ENCODE results near the gene CCL8. TPM values are rescaled to one million over a fixed set of nuclear protein-coding genes. Genes with fewer than 3 reads are reported as not detected.
A peak's percentile ranks its signal among the peaks of the same experiment; 100 is the strongest.

The CCL8 gene
- total and polyA plus RNA-seq, 8 donors: 0.31 to 7.3 (median 0.70) TPM

DNA sequence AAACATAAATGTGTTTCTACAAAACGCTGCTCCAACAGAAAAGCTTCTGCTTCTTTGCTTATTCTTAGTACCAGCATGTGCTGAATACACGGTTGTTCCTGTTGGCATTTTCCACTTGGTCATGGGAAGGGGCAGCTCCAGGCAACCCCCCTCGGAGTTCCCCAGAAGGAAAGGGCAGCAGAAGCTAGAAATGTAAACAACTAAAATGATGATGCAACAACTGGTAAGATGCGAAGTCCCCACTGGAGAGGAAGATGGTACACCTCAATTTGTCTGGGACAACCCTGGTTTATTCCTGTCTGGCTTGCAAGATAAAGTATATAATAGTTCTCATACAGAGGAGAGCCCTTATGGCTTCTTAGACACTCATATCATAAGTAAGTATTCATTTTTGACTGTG, 27.8 kb downstream of the CCL8 start:
- no peak overlapping the region for H3K27ac ChIP-seq
- TF ChIP-seq, protein P1, sequence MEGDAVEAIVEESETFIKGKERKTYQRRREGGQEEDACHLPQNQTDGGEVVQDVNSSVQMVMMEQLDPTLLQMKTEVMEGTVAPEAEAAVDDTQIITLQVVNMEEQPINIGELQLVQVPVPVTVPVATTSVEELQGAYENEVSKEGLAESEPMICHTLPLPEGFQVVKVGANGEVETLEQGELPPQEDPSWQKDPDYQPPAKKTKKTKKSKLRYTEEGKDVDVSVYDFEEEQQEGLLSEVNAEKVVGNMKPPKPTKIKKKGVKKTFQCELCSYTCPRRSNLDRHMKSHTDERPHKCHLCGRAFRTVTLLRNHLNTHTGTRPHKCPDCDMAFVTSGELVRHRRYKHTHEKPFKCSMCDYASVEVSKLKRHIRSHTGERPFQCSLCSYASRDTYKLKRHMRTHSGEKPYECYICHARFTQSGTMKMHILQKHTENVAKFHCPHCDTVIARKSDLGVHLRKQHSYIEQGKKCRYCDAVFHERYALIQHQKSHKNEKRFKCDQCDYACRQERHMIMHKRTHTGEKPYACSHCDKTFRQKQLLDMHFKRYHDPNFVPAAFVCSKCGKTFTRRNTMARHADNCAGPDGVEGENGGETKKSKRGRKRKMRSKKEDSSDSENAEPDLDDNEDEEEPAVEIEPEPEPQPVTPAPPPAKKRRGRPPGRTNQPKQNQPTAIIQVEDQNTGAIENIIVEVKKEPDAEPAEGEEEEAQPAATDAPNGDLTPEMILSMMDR (IDR thresholded peaks at IDR 0.05): no peak
- no peak for DNase-seq
- no peak overlapping the region for H3K4me3 ChIP-seq
- no peaks in the 10 kb centered on the region for H3K36me3 ChIP-seq
- H3K9me3 ChIP-seq: no peaks in the 10 kb centered on the region
- no peaks in the 10 kb centered on the region for H3K27me3 ChIP-seq
- ATAC-seq: no peak
- intact Hi-C loops (cut with DNase I): no loop called here
- H3K4me1 ChIP-seq: no peaks in the 10 kb centered on the region

DNA sequence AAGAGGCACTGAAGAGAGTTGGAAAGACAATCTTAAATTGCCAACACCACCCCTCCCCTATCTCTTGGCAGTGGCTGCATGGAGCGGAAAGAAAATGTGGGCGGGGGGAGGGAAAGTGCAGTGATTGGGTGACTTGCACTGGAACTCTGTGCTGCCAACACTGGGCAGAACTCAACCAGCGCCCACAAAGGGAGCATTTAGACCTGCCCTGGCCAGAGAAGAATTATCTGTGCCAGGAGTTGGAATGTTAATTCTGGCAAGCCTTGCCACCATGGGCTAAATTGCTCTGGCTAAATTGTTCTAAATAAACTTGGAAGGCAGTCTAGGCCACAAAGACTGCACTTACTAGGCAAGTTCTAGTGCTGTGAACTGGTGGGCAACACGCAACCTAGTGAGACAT, 30.5 kb downstream of the CCL8 start:
- Histone ChIP-seq H3K4me1 (no peaks in the 10 kb centered on the region), H3K36me3 (no peaks in the 10 kb centered on the region), H3K9me3 (no peaks in the 10 kb centered on the region), H3K4me3 (no peak overlapping the region), H3K27ac (no peak overlapping the region), H3K27me3 (no peaks in the 10 kb centered on the region)
- ATAC-seq: no peak
- DNase-seq: no peak
- intact Hi-C loops (cut with DNase I): no loop called here
- TF ChIP-seq, protein P1 (IDR thresholded peaks at IDR 0.05): no peak

DNA sequence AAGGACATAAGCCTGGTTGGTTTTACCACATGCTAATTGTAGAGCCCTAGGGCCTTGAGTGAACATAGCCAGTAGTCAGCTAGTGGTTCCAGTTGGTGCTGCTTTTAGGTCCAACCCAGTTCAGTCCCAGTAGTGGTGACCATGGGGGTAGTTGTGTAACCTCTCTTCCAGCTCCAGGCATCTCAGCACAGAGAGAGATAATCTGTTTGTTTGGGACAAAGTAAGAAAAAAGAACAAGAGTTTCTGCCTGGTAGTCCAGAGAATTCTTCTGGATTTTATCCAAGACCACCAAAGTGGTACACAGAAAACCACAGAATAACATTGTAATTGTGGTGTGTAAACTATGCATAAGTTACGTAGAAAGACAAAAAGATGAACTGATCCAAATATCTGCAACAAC, 31.9 kb downstream of the CCL8 start:
- no peak for ATAC-seq
- Histone ChIP-seq H3K4me3 (no peak overlapping the region), H3K9me3 (no peaks in the 10 kb centered on the region), H3K27ac (no peak overlapping the region), H3K27me3 (no peaks in the 10 kb centered on the region), H3K36me3 (no peaks in the 10 kb centered on the region), H3K4me1 (peaks cover 0 to 2% of the 10 kb centered on the region in 2 donors)
- peak in 2 of 4 donors; percentile 52 to 65 for DNase-seq
- TF ChIP-seq, protein P1 (IDR thresholded peaks at IDR 0.05): no peak
- intact Hi-C loops (cut with DNase I): no loop called here

- no peak overlapping the region for H3K4me3 ChIP-seq
- TF ChIP-seq, protein P1 (IDR thresholded peaks at IDR 0.05): no peak
- DNase-seq (peak in 2 of 4 donors; percentile 64 to 72), ATAC-seq (no peak)
- H3K36me3 ChIP-seq: no peaks in the 10 kb centered on the region
- H3K4me1 ChIP-seq: peaks cover 0 to 4% of the 10 kb centered on the region in 2 donors
- no peaks in the 10 kb centered on the region for H3K27me3 ChIP-seq
- intact Hi-C loops (cut with DNase I): no loop called here
- H3K27ac ChIP-seq: no peak overlapping the region
- no peaks in the 10 kb centered on the region for H3K9me3 ChIP-seq
Measured at GRCh38 chr17:34352191-34352590, 33.0 kb downstream of the CCL8 start.

GRCh38 chr17:34354637-34355036, 35.4 kb downstream of the CCL8 start:
- no peaks in the 10 kb centered on the region for H3K27me3 ChIP-seq
- no peak overlapping the region for H3K27ac ChIP-seq
- intact Hi-C loops (cut with DNase I): no loop called here
- H3K4me3 ChIP-seq: no peak overlapping the region
- peak in 2 of 4 donors; percentile 20 to 45 for DNase-seq
- TF ChIP-seq, protein P1 (IDR thresholded peaks at IDR 0.05): no peak
- peaks cover 0 to 4% of the 10 kb centered on the region in 2 donors for H3K4me1 ChIP-seq
- no peak for ATAC-seq
- no peaks in the 10 kb centered on the region for H3K36me3 ChIP-seq
- no peaks in the 10 kb centered on the region for H3K9me3 ChIP-seq

Measured in left lung (tissue), 10 donors.